Liver (tissue), 9 donors: ENCODE measurements around the gene CAMKMT. TPM values are rescaled to one million over a fixed set of nuclear protein-coding genes. Genes with fewer than 3 reads are reported as not detected.

ENCODE experiments used
- DNase-seq: peaks from one replicate; pipeline ENCODE4 v3.0.0-alpha.2; 2017; ENCODE audit warnings: low spot score
- H3K27ac ChIP-seq, 2 donors: one replicate each; pipeline ENCODE4 v1.7.0; 2013; ENCODE audit warnings: inconsistent platforms in 2 of 2, low read length in 2 of 2, control low read depth in 1 of 2, low read depth in 1 of 2, mild to moderate bottlenecking in 1 of 2
- H3K27me3 ChIP-seq, 4 donors: one replicate each; pipeline versions ENCODE4 v1.6.1 to v1.7.0; 2013; ENCODE audit warnings: low read length in 3 of 4, inconsistent platforms in 1 of 4, mild to moderate bottlenecking in 1 of 4, moderate library complexity in 1 of 4; ENCODE audit not compliant: control insufficient read depth in 4 of 4, insufficient read depth in 4 of 4
- H3K36me3 ChIP-seq, 4 donors: one replicate each; pipeline versions ENCODE4 v1.6.1 to v1.7.0; 2013; ENCODE audit warnings: low read length in 3 of 4, mild to moderate bottlenecking in 3 of 4, low read depth in 1 of 4, moderate library complexity in 1 of 4; ENCODE audit not compliant: control insufficient read depth in 4 of 4, insufficient read depth in 3 of 4
- H3K4me1 ChIP-seq, 4 donors: one replicate each; pipeline versions ENCODE4 v1.6.1 to v1.7.0; 2013; ENCODE audit warnings: low read length in 3 of 4, mild to moderate bottlenecking in 3 of 4, moderate library complexity in 1 of 4; ENCODE audit not compliant: control insufficient read depth in 4 of 4, insufficient read depth in 4 of 4
- H3K4me3 ChIP-seq, 3 donors: one replicate each; pipeline versions ENCODE4 v1.6.1 to v1.7.0; 2013; ENCODE audit warnings: low read length in 3 of 3, control low read depth in 1 of 3, low read depth in 1 of 3, mild to moderate bottlenecking in 1 of 3
- H3K9ac ChIP-seq, 2 donors: one replicate each; pipeline ENCODE4 v1.7.0; 2013; ENCODE audit warnings: low read length in 2 of 2, mild to moderate bottlenecking in 2 of 2, moderate library complexity in 2 of 2, control low read depth in 1 of 2, low read depth in 1 of 2
- H3K9me3 ChIP-seq, 4 donors: one replicate each; pipeline versions ENCODE4 v1.6.1 to v1.7.0; 2013; ENCODE audit warnings: low read length in 3 of 4; ENCODE audit not compliant: control insufficient read depth in 4 of 4
- EGR1 ChIP-seq, 2 donors: IDR thresholded peaks; 2 replicates each; pipeline ENCODE4 v1.6.1; 2016 to 2018; ENCODE audit warnings: antibody characterized with exemption in 2 of 2, low read depth in 2 of 2
- FOXA1 ChIP-seq: IDR thresholded peaks from 2 replicates; pipeline ENCODE4 v1.6.1; 2016; ENCODE audit warnings: antibody characterized with exemption
- FOXA2 ChIP-seq: IDR thresholded peaks from 2 replicates; pipeline ENCODE4 v1.6.1; 2016; ENCODE audit warnings: antibody characterized with exemption
- GABPA ChIP-seq, 2 donors: IDR thresholded peaks in 1 of 2; conservative IDR thresholded peaks in 1 of 2; 2 replicates each; pipeline ENCODE4 v1.6.1; 2016; ENCODE audit warnings: antibody characterized with exemption in 2 of 2, mild to moderate bottlenecking in 1 of 2, moderate library complexity in 1 of 2
- HNF4A ChIP-seq, 2 donors: conservative IDR thresholded peaks; 2 replicates each; pipeline ENCODE4 v1.6.1; 2016; ENCODE audit warnings: antibody characterized with exemption in 2 of 2, mild to moderate bottlenecking in 2 of 2
- HNF4G ChIP-seq: IDR thresholded peaks from 2 replicates; pipeline ENCODE4 v1.6.1; 2016; ENCODE audit warnings: antibody characterized with exemption
- JUND ChIP-seq, 2 donors: IDR thresholded peaks; 2 replicates each; pipeline ENCODE4 v1.6.1; 2016; ENCODE audit warnings: antibody characterized with exemption in 2 of 2
- MAX ChIP-seq: IDR thresholded peaks from 2 replicates; pipeline ENCODE4 v1.6.1; 2016; ENCODE audit warnings: antibody characterized with exemption
- NR2F2 ChIP-seq: IDR thresholded peaks from 2 replicates; pipeline ENCODE4 v1.6.1; 2016; ENCODE audit warnings: antibody characterized with exemption
- RAD21 ChIP-seq, 2 donors: IDR thresholded peaks; 2 replicates each; pipeline ENCODE4 v1.6.1; 2016; ENCODE audit warnings: antibody characterized with exemption in 2 of 2, mild to moderate bottlenecking in 2 of 2
- RXRA ChIP-seq, 2 donors: IDR thresholded peaks; 2 replicates each; pipeline ENCODE4 v1.6.1; 2017 to 2018; ENCODE audit warnings: antibody characterized with exemption in 2 of 2, mild to moderate bottlenecking in 1 of 2
- SP1 ChIP-seq: IDR thresholded peaks from 2 replicates; pipeline ENCODE4 v1.6.1; 2018; ENCODE audit warnings: antibody characterized with exemption, mild to moderate bottlenecking
- TAF1 ChIP-seq: conservative IDR thresholded peaks from 2 replicates; pipeline ENCODE4 v1.6.1; 2016; ENCODE audit warnings: antibody characterized with exemption, mild to moderate bottlenecking
- YY1 ChIP-seq: IDR thresholded peaks from 2 replicates; pipeline ENCODE4 v1.6.1; 2016; ENCODE audit warnings: antibody characterized with exemption, mild to moderate bottlenecking
- ZBTB33 ChIP-seq: IDR thresholded peaks from 2 replicates; pipeline ENCODE4 v1.6.1; 2016; ENCODE audit warnings: antibody characterized with exemption
- WGBS: extraction: QIAGEN DNeasy Blood & Tissue Kit; methylation state at CpG from one replicate; pipeline ENCODE4 v1.1.7; 2013; 5-methylcytosine and 5-hydroxymethylcytosine counted together
- polyA plus RNA-seq, 2 donors: library from polyadenylated mRNA; stranded (reverse) in 1 of 2; unstranded in 1 of 2; fragments of 200-250 nt in 1 of 2; fragments of >200 nt in 1 of 2; fragmentation: Nextera tagmentation in 1 of 2; extraction: Ambion mirVana in 1 of 2; gene quantifications; one replicate each; pipeline versions ENCODE4 v1.2.1 to v1.2.3, GENCODE V29; 2013 to 2015
- total RNA-seq, 2 donors: library from RNA; depleted of rRNA; stranded (reverse); fragments of >200 nt; gene quantifications; one replicate each; pipeline ENCODE4 v1.2.3, GENCODE V29; 2014
- TF ChIP-seq, protein P1 (sequence below): IDR thresholded peaks from 2 replicates; pipeline ENCODE4 v1.6.1; 2016; ENCODE audit warnings: antibody characterized with exemption, mild to moderate bottlenecking
- TF ChIP-seq, protein P2 (sequence below): fragments of 150-350 bp; IDR thresholded peaks from 2 replicates; pipeline ENCODE4 v1.5.1; 2017; ENCODE audit warnings: improper control_type of control experiment, low read depth, low read length; ENCODE audit not compliant: missing input control
- TF ChIP-seq, protein P3 (sequence below): IDR thresholded peaks from 2 replicates; pipeline ENCODE4 v1.6.1; 2016; ENCODE audit warnings: antibody characterized with exemption
- donor health status: healthy.
- donor health status: healthy.
- donor health status: healthy.
- donor health status: healthy.
- donor health status: healthy.

Gene CAMKMT
- total and polyA plus RNA-seq, 4 donors = 1.5 to 12.7 (median 7.1) TPM

DNA sequence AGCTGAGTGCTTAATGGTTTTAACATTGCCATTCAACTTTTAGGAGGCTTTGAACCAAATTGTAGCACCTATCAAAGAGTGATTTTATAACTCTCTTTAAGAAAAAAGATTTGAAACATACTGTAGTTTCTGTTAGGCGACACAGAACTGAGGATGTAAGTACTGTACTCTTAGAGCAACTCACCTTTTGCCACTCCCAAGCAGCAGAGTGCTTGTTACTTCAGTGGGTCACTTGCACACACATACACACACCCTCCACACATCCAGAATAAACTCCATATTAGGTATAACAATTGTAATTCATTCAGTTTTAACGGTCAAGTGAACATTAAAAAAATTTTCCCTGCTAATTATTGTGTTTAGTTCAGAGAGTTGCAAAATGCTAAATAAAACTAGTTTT, 118.3 kb downstream of the CAMKMT start:
- Histone ChIP-seq H3K4me1 (peaks cover 0 to 10% (median 3%) of the 10 kb centered on the region in 4 donors), H3K27me3 (no peaks in the 10 kb centered on the region), H3K36me3 (no peaks in the 10 kb centered on the region), H3K4me3 (no peak overlapping the region), H3K27ac (no peak overlapping the region), H3K9ac (peak overlapping the region in 1 of 2 donors; percentile 17), H3K9me3 (no peaks in the 10 kb centered on the region)
- 79% methylated on average over 2 of the region's 2 CpGs for WGBS
- TF ChIP-seq HNF4G (no peak), RAD21 (IDR thresholded peaks at IDR 0.05) (no peak), TAF1 (no peak), SP1 (no peak), GABPA (IDR thresholded peaks at IDR 0.05 in 1 of 2, conservative IDR thresholded peaks at IDR 0.05 in 1 of 2) (no peak), EGR1 (IDR thresholded peaks at IDR 0.05; ENCODE audit: low read depth in 2 of 2) (no peak), JUND (IDR thresholded peaks at IDR 0.05) (no peak), FOXA1 (no peak), ZBTB33 (no peak), NR2F2 (no peak), RXRA (IDR thresholded peaks at IDR 0.05) (no peak), HNF4A (conservative IDR thresholded peaks at IDR 0.05) (no peak), YY1 (no peak), FOXA2 (no peak), MAX (no peak)
- TF ChIP-seq, protein P1, sequence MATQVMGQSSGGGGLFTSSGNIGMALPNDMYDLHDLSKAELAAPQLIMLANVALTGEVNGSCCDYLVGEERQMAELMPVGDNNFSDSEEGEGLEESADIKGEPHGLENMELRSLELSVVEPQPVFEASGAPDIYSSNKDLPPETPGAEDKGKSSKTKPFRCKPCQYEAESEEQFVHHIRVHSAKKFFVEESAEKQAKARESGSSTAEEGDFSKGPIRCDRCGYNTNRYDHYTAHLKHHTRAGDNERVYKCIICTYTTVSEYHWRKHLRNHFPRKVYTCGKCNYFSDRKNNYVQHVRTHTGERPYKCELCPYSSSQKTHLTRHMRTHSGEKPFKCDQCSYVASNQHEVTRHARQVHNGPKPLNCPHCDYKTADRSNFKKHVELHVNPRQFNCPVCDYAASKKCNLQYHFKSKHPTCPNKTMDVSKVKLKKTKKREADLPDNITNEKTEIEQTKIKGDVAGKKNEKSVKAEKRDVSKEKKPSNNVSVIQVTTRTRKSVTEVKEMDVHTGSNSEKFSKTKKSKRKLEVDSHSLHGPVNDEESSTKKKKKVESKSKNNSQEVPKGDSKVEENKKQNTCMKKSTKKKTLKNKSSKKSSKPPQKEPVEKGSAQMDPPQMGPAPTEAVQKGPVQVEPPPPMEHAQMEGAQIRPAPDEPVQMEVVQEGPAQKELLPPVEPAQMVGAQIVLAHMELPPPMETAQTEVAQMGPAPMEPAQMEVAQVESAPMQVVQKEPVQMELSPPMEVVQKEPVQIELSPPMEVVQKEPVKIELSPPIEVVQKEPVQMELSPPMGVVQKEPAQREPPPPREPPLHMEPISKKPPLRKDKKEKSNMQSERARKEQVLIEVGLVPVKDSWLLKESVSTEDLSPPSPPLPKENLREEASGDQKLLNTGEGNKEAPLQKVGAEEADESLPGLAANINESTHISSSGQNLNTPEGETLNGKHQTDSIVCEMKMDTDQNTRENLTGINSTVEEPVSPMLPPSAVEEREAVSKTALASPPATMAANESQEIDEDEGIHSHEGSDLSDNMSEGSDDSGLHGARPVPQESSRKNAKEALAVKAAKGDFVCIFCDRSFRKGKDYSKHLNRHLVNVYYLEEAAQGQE = no peak
- TF ChIP-seq, protein P2, sequence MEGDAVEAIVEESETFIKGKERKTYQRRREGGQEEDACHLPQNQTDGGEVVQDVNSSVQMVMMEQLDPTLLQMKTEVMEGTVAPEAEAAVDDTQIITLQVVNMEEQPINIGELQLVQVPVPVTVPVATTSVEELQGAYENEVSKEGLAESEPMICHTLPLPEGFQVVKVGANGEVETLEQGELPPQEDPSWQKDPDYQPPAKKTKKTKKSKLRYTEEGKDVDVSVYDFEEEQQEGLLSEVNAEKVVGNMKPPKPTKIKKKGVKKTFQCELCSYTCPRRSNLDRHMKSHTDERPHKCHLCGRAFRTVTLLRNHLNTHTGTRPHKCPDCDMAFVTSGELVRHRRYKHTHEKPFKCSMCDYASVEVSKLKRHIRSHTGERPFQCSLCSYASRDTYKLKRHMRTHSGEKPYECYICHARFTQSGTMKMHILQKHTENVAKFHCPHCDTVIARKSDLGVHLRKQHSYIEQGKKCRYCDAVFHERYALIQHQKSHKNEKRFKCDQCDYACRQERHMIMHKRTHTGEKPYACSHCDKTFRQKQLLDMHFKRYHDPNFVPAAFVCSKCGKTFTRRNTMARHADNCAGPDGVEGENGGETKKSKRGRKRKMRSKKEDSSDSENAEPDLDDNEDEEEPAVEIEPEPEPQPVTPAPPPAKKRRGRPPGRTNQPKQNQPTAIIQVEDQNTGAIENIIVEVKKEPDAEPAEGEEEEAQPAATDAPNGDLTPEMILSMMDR = no peak
- TF ChIP-seq, protein P3, sequence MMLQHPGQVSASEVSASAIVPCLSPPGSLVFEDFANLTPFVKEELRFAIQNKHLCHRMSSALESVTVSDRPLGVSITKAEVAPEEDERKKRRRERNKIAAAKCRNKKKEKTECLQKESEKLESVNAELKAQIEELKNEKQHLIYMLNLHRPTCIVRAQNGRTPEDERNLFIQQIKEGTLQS = no peak
- no peak for DNase-seq
